Superior temporal gyrus (tissue), 1 donor: ENCODE data around the gene CUL4A.
"Not testable (repeated sequence)": the region's sequence is repeated elsewhere in the genome, so short reads cannot be mapped to it uniquely, and the experiment has no call there.

Experiments
- DNase-seq: peaks from one replicate; pipeline ENCODE4 v3.0.0-alpha.2; 2016; ENCODE audit errors: extremely low spot score

CUL4A gene

GRCh38 chr13:113291129-113291528, 81.7 kb downstream of the CUL4A start:
- no peak for DNase-seq

- DNase-seq, result peak; percentile 11
Measured at GRCh38 chr13:113292021-113292862, 82.8 kb downstream of the CUL4A start.

- DNase-seq, result no peak
Measured at GRCh38 chr13:113293686-113294085, 84.3 kb downstream of the CUL4A start.

GRCh38 chr13:113295776-113296175, 86.4 kb downstream of the CUL4A start:
- no peak for DNase-seq

GRCh38 chr13:113296823-113297369, 87.5 kb downstream of the CUL4A start, which contains the start of gene LAMP1:
Gene LAMP1, plus strand, starts transcription at chr13:113297239. Its CDS starts 196 bp downstream, at chr13:113297435.
- peak; percentile 95 for DNase-seq

- DNase-seq, result no peak
Measured at GRCh38 chr13:113297370-113298042, 88.1 kb downstream of the CUL4A start.

GRCh38 chr13:113298043-113298945, 88.9 kb downstream of the CUL4A start:
- peak; percentile 10 for DNase-seq

GRCh38 chr13:113299951-113300350, 90.5 kb downstream of the CUL4A start:
- DNase-seq, result no peak

GRCh38 chr13:113302986-113303385, 93.6 kb downstream of the CUL4A start:
- DNase-seq, result no peak

- DNase-seq, result no peak
Measured at GRCh38 chr13:113304121-113304520, 94.7 kb downstream of the CUL4A start.

- no peak for DNase-seq
Measured at GRCh38 chr13:113305208-113305607, 95.8 kb downstream of the CUL4A start.

GRCh38 chr13:113307491-113307890, 98.1 kb downstream of the CUL4A start:
- no peak for DNase-seq

- DNase-seq, result no peak
Measured at GRCh38 chr13:113309473-113309872, 100.1 kb downstream of the CUL4A start.

- DNase-seq, result not testable (repeated sequence)
Measured at GRCh38 chr13:113314112-113314511, 104.7 kb downstream of the CUL4A start.

GRCh38 chr13:113314895-113315470, 105.6 kb downstream of the CUL4A start:
- not testable (repeated sequence) for DNase-seq

- DNase-seq, result no peak
Measured at GRCh38 chr13:113315992-113316391, 106.6 kb downstream of the CUL4A start.
